Non-pigmented ciliary epithelial cell (primary cell): Measurements from ENCODE around the gene COG6.

Experiments
- DNase-seq: peaks from one replicate; pipeline ENCODE4 v3.0.0-alpha.2; 2010; ENCODE audit warnings: low read depth

The COG6 gene

DNA sequence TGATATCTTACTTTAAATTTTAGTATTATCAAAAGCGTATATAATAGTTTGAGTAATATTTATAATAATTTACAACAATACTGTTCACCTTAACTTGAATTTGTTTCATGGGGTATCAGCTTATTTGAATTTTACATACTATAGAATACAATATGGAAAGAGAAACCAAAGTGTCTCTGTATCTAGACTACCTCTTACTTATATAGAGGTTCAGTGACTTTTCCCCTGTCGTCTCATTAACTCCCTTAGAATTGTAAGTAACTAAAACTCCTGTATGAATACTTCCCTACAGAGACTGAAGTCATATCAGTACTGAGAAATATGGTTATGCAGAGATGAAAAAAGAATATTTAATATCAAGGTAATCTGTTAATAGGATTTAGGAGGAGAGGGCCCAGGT, 26.8 kb downstream of the COG6 start:
- DNase-seq: no peak

DNA sequence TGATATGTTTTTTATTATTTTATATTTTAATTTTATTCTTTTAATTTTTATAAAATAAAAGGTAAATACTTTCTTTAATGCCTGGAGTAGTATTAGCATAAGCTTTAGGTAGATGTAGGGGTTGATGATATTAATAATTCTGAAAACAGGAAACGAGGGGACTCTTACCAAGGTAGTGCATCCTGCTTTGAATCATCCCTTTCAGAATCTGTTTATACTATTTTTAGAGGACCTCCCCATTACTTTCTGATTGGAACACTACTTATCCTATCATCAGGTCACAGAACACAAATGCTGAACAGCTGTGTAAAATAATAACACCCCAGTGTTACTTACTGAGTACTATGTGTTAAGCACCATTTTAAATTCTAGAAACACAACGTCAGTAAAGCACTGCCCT, 27.3 kb downstream of the COG6 start:
- DNase-seq: no peak

DNA sequence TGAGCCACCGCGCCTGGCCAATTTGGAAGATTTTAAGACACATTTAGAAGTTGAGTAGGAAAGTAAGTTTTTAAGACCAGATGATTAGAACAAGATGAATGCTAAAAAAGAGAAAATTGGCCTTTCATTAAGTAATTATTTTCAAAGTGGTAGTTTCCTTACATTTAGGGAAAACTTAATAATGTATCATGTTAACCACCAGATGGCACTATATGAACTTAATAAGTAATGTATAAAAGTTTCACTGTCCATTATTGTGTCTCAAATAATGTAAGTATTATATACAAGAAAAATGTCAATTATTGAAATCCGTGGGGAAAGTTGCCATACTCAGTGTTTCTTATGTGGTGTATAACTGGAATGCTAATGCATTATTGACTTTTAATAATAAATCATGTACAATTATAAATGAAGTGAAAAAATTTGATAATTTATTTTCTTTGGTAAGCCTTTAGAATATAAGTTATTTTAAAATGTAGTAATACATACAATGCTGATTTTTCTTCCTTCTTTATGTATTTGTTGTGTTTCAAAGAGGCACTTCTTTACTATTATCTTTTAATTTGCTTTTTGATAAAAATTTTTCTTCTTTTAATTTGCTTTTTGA, 29.2 kb downstream of the COG6 start:
- DNase-seq: peak; percentile 11

DNA sequence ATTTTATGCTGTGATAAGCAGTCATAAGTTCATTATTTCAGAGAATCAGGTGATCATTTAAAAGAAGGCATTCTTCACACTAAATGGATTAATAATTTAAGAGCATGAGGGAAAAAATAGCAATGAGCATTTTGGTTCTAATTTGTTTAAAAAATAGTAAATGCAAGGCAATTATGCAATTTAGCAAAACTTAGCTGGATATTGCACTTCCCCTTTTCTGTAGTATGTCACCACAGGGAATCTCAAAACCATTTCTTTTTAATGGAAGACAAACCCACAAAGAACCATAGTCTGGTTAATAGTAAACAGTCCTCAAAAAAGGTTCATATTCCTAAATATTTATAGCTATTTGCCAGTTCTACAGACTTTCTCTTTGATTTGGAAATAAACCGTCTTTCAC, 30.2 kb downstream of the COG6 start:
- DNase-seq: no peak

DNA sequence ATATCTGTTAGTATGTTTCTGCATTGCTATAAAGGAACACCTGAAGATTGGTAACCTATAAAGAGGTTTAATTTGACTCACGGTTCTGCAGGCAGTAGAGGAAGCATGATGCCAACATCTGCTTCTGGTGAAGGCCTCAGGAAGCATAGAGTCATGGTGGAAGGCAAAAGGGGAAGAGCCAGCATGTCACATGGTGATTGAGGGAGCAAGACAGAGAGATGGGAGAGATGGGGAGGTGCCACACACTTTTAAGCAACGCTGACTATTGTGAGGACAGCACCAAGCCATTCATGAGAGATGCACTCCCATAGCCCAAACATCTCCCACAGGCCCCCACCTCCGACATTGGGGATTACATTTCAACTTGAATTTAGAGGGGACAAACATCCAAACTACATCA, 32.8 kb downstream of the COG6 start:
- DNase-seq: no peak

DNA sequence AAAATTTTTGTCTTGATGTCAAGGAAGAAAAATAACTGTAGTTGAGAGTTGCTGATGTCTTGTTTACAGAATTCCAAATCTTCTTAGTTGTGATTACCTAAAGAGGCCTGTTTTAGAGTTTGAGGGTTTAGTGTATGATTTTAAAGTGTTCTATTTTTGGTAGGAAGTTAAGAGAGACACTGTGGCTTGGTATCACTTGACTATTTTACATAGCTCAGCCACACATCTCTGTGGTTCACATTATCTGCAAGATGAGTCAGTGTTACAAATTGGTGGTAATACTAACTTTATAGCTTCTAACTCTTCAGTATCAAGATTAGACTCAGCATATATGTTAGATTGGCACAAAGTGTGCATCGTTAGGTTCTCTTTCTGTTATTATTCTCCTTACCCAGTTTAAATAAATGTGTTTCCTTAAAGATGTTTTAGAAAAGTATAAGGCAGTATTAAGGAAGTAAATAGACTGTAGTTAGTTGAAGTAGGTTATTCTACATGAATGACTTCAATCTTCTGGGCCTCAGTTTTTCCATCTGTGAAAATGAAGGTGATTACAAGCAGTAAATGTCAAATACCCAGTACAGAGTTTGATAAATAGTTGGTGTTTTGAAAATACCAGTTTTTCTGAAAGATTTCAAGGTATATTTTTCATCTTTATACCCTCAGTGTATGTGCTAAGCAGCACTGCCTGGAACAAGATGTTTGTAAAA, 33.4 kb downstream of the COG6 start:
- DNase-seq: peak; percentile 19

DNA sequence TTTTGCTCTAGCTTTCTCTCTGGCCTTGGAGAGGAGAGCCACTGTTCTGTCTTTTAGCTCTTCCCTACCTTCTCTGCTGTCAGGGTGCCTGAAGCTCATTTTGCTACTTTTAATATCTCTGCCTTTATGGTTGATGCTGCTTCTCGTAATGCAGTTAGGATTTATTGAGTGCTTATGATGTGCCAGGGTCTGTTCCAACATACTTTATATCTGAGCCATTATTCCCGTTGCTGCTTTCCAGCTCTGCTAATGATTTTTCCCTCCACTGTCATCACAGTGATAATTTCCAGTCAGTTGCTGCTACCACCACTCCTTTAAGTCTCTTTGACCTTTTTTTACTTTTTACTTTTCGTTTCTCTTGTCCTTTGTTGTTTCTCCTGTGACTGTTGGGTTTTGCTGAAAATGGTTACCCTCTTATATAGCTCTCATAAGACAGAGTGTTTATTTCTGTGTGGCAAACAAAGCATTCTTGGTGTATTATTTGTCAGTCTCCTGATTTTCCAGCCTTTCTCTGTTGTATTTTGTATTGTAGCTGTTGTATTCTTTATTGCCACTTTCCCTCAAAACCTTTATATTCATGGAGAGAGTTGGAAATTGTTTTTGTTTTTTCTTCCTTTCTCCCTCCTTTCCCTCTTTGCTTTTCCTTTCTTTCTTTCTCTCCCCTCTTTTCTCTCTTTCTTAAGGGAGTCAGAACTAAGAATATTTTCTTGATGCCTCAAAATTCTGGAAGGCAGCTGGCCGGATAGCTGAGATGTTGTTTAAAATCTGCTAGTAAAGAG, 37.4 kb downstream of the COG6 start:
- DNase-seq: no peak

DNA sequence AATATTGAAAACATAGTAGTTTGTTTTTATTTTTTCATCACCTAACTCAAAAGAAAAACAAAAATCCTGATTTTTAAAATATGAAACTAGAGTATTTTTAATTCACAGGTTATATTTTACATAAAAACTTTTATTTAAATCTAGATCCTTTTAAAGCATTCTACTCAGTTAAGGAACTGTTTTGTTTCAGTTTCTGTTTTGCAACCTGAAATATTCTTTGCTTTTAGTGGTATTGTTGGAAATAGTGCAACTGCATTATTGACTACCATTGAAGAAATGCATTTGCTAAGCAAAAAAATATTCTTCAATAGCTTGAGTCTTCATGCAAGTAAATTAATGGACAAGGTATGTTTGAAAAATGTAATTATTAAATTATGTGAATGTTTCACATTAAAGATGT, 43.8 kb downstream of the COG6 start:
- no peak for DNase-seq

DNA sequence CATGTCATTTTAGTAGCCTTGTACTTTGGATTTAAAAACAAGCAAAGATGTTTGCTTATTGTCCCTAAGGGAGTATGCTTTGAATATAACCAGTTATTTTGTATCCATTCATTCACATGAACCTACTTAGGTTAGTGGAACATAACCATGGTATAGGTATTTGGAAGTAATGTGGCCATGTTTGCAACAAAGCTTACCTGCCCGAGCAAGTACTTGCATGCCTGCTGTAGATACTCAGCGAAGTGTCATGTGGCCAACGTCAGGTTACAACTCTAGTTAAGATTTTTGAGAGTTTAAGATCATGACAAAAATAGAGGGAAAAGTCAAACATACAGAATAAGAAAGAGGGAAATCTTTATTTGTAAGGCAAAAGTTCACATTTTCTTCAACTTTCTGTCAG, 57.2 kb downstream of the COG6 start:
- no peak for DNase-seq

DNA sequence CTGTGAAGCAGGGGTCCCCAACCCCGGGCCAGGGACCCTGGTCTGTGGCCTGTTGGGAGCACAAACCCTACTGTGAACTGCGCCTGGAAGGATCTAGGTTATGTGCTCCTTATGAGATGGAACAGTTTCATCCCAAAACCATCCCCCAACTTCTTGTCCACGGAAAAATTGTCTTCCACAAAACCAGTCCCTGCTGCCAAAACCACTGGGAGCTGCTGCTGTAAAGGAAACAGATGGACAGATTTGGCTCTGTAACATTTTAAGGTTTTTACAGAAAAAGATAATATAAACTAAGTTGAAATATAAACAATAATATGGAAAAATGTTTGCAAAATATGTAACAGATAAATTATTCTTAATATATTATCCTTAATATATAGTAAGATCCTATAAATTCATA, 73.7 kb downstream of the COG6 start:
- no peak for DNase-seq

DNA sequence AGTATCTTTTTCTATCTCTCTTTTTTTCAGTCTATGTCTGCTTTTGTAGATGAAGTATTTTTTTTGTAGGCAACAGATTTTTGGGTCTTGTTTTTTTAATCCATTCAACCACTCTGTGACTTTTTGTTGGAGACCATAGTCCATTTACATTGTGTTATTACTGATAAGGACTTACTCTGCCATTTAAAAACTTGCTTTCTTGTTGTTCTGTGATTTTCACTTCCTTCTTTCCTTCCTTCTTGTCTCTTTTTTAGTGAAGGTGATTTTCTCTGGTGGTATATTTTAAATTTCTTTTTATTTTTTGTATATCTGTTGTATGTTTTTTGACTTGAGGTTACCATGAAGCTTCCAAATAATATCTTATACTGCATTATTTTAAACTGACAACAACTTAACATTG, 79.5 kb downstream of the COG6 start:
- no peak for DNase-seq

DNA sequence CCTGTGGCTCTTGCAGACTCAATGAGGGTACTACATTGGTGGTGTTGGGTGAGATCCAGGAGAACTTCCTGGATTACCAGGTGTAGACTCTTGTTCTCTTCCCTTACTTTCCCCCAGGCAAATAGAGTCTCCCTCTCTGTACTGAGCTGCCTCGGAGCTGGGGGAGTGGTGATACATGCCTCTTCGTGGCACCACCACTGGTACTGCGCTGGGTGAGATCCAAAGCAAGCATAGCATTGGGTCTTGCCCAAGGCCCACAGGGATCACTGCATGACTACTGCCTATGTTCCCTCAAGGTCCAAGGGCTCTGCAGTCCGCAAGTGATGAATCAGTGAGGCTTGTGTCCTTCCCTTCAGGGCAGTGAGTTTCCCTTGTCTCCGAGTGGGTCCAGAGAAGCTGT, 81.6 kb downstream of the COG6 start:
- DNase-seq: no peak

DNA sequence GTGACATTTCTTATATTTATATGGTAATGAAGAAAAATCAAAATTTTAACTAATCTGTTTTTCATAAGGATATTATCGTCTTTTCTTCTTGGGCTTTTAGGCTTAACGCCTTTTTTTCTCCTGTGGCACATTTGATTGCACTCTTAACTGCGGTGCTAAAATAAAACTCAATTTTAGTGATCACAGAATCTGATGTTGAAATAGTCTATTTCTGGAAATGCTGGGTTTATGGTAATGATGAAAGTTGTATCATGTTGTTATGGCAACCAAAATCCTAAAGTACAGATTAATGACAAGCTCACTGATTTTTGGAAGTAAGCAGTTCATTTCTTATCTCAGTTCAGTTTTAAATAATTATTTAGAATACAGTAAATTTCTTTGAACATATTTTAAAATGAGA, 85.3 kb downstream of the COG6 start:
- no peak for DNase-seq

DNA sequence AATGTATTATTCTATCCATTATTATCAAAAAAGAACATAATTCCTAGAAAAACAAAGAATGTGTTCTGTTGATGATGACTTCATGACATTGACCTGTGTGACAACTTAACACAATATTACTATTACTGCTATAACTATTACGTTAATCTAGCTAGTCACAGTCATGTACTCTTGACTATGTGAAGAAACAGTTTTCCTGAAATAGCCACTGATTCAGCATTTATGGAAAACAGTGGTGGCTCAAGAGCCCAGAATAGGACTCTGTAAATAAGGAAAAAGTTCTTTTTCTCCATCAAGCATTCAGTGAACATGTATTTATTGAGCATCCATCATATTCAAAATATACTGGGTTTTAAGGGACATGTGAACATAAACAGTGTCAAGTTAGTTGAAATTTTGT, 93.5 kb downstream of the COG6 start:
- DNase-seq: no peak

DNA sequence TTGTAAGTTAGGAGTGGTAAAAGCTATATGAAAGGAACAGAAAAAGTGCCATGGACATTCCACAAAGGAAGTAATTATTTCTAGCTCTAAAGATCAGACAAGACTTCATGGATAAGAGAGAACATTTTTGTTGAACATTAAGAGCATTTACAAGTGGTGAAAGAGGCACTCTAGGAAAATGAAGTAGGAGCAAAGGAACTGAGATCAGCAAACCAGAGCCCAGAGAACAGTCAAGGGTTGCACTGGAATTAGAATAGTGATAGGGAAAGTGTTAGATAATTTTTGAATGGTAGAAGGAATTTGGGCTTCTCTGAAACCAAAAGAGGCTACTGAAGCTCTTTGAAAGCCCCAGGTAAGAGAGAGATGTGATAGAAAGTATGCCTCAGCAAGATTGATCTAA, 94.1 kb downstream of the COG6 start:
- no peak for DNase-seq

DNA sequence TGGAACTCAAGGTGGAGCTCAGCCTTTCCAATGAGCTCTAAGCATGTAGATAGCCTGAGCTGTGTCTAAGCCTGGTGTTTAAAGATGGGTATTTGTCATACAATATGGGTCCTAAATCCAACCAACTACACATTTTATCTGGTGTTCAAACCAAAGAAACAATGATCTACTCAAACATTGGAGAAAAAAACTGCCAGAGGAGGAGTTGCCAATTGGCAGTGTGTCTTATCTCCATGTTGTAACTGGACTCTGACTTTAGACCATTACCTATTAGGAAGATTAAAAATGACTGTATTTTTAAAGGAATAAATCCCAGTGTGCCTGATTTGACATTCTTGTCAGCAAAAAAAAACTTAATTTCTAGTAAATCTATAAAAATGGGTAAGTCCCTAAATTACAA, 96.3 kb downstream of the COG6 start:
- no peak for DNase-seq

DNA sequence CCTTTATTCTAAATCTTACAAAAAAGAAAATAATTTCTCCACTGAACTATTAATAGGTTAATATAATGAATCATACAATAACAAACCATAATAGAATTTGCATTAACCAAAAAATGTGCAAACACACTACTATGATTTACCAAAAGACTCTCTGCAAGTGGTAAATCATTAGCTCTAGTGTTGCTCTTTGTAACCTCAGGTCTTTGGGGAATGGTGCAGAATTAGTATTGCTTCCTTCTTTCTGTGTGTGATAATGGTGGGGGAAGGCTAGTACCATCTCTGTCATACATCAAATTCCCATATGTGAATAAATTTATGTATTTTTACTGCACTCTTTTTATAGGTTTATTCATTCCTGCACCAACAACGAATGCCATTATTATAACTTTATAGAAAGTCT, 105.1 kb downstream of the COG6 start:
- no peak for DNase-seq

DNA sequence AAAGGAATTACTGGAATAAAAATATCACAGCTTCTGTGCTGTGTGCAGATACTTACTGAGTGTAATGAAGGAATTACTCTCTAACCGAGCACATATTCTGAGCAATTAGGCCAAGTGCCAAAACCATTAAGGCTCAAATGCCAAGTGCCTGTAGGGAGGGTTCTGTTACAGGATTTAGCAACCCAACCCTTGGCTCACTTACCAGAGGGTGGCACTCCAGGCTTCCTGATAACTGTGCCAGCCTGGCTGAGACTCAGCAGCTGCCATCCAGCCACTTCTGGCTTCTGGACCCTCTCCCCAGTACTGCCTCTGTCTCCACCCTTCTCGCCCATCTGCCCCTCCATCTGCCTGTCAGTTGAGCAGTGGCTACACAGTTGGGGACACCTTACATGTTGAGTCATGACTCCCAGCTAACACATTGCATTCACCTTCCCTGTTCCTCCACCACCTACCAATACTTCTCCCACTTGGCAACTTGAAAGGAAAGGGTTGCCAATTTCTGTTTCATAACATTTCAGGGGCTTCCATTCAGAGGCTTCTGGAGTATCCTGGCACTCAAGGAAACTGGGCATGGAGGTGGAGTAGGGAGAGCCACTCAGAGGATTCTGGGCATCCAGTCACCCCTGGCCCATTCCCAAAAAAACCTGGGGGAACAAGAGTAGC, 110.5 kb downstream of the COG6 start:
- no peak for DNase-seq

DNA sequence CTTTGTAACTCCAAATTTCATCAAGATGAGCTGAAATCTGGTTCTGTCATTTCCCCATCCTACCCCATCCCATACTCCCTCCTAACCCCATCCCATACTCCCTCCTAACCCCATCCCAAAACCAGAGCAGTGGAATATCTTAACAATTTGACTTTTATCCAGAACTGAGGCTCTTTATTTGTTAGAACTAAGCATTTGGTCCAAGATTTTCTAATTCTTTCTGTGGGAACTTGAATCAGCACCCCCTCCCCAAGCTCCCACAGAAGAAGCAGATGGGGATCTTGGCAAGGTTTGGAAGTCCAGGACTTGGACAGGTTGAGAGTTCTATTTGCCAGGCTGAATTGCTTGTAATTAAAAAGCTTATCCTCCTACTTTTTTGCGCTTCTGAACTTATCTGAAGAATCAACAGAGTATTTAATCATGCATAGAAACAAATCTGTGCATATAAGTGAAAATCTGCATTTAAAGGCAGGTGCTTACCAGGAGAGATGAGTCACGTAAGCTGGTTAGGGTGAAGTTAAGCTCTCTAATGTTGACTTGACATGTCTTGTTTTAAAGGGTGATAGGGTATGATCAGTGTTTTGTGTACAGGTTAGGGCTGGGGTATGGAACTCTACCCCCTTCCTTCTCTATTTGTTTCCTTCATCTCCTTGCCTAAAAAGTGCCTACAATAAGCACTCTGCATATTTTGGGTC, 111.1 kb downstream of the COG6 start:
- no peak for DNase-seq

DNA sequence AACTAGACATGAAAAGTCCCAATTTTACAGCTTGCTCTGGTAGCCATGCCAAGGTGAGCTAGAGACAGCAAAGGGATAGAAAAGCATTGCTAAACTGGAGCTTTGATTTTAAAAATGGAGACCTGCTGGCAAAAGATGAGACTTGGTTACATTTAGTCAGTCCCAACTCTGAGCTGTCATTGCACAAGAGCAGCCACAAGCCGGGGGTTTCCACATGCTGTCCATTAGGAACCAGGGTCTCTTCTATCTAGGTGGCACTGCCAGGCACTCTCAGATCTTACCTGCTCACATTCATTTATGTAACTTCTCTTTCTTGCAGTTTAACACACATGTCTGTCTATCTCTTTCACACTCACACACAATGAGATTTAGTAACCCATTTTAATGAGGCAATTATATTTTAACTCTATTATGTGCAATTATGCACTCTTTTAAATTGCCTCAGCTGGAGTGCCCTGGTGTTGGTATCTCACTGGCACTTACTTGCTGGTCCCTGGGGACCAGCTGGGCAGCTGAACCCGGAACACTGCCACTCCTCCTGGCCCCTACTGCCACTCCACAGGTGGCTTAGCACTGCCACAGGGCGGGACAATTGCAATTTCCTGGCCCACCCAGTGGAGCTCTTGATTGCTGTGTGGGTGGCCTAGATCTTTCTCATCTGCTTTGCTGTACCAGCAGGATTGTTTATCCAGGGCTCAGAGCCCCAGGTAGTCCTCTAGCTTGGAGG, 112.5 kb downstream of the COG6 start:
- DNase-seq: no peak

DNA sequence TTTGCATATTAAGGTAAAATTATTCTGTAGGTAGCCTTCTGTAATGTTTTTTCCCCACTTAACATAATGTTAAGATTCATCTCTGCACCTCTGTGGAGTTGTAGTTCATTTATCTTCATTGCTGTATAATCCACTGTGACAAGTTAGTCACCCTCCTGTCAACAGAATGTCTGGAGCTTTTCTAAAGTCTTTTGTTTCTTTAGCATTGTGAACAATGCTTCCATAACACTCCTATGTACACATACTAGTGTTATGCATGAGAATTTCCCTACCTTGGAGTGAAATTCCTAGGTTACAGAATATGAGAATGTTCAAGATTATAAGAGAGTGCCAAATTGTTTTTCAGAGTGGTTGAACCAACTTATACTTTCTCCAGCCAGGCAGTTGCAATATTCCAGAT, 113.5 kb downstream of the COG6 start:
- DNase-seq: no peak
